Breast epithelium (tissue), 4 donors: Measurements from ENCODE around the gene SLC27A5. TPM values are rescaled to one million over a fixed set of nuclear protein-coding genes. Genes with fewer than 3 reads are reported as not detected.

ENCODE experiments used
- DNase-seq, 2 donors: peaks; one replicate each; pipeline ENCODE4 v3.0.0-alpha.2; 2019; ENCODE audit warnings: low spot score in 2 of 2
- H3K27ac ChIP-seq, 2 donors: fragments of 200-600 bp; sonication (generic) in 1 of 2; one replicate each; pipeline ENCODE4 v1.5.1; 2016 to 2019; ENCODE audit warnings: mild to moderate bottlenecking in 1 of 2
- H3K27me3 ChIP-seq, 2 donors: fragments of 200-600 bp; sonication (generic) in 1 of 2; one replicate each; pipeline versions ENCODE4 v1.5.1 to v1.6.0; 2017 to 2019; ENCODE audit warnings: control low read depth in 1 of 2, mild to moderate bottlenecking in 1 of 2
- H3K36me3 ChIP-seq: fragments of 200-600 bp; one replicate; pipeline ENCODE4 v1.5.1; 2019
- H3K4me1 ChIP-seq, 2 donors: fragments of 200-600 bp; sonication (generic); one replicate each; pipeline ENCODE4 v1.5.1; 2016 to 2019; ENCODE audit warnings: control low read depth in 1 of 2
- H3K4me3 ChIP-seq, 3 donors: fragments of 200-600 bp; sonication (generic); 1 replicate in 2 of 3; 2 replicates in 1 of 3; pipeline ENCODE4 v1.5.1; 2016 to 2019; ENCODE audit warnings: mild to moderate bottlenecking in 3 of 3, moderate library complexity in 2 of 3
- H3K9me3 ChIP-seq, 2 donors: fragments of 200-600 bp; sonication (generic) in 1 of 2; one replicate each; pipeline ENCODE4 v1.5.1; 2016 to 2019; ENCODE audit warnings: control low read depth in 1 of 2
- POLR2A ChIP-seq: fragments of 450-650 bp; IDR thresholded peaks from one replicate; pipeline ENCODE4 v1.6.1; 2016; ENCODE audit warnings: antibody characterized with exemption, mild to moderate bottlenecking, moderate library complexity
- POLR2AphosphoS5 ChIP-seq, 3 donors: sonication (generic); formaldehyde crosslinking; IDR thresholded peaks; one replicate each; pipeline ENCODE4 v1.6.1; 2017; ENCODE audit warnings: antibody characterized with exemption in 3 of 3
- intact Hi-C: fragments of 100-400 bp; cut with DNase I; formaldehyde crosslinking; loops from one replicate; pipeline ENCODE4 v1.15.1; 2023; ENCODE audit warnings: low total_unique reads
- total RNA-seq, 3 donors: library from RNA; depleted of rRNA; stranded (reverse); fragments of >200 nt; gene quantifications; one replicate each; pipeline ENCODE4 v1.1.0, GENCODE V29; 2016
- TF ChIP-seq, protein P1 (sequence below), 3 donors: fragments of 450-650 bp; IDR thresholded peaks; one replicate each; pipeline ENCODE4 v1.5.1; 2016 to 2017; ENCODE audit warnings: antibody characterized with exemption in 3 of 3, mild to moderate bottlenecking in 3 of 3, moderate library complexity in 3 of 3

SLC27A5 gene
- total RNA-seq, 3 donors from 2014 or later: 4.7 to 18.0 (median 10.7) TPM

- peak in 1 of 3 donors; percentile 29 for TF ChIP-seq POLR2AphosphoS5 (IDR thresholded peaks at IDR 0.05)
- TF ChIP-seq, protein P1, sequence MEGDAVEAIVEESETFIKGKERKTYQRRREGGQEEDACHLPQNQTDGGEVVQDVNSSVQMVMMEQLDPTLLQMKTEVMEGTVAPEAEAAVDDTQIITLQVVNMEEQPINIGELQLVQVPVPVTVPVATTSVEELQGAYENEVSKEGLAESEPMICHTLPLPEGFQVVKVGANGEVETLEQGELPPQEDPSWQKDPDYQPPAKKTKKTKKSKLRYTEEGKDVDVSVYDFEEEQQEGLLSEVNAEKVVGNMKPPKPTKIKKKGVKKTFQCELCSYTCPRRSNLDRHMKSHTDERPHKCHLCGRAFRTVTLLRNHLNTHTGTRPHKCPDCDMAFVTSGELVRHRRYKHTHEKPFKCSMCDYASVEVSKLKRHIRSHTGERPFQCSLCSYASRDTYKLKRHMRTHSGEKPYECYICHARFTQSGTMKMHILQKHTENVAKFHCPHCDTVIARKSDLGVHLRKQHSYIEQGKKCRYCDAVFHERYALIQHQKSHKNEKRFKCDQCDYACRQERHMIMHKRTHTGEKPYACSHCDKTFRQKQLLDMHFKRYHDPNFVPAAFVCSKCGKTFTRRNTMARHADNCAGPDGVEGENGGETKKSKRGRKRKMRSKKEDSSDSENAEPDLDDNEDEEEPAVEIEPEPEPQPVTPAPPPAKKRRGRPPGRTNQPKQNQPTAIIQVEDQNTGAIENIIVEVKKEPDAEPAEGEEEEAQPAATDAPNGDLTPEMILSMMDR (IDR thresholded peaks at IDR 0.05): no peak
- Histone ChIP-seq H3K27ac (peak overlapping the region; percentile 91 to 97), H3K36me3 (no peaks in the 10 kb centered on the region), H3K9me3 (no peaks in the 10 kb centered on the region), H3K4me3 (peak overlapping the region; percentile 52 to 89 (median 68)), H3K27me3 (no peaks in the 10 kb centered on the region), H3K4me1 (peaks cover 5 to 9% of the 10 kb centered on the region in 2 donors)
- DNase-seq: no peak
- intact Hi-C loops: loop anchor here (1.0 kb wide), 1 partner anchor 26 kb away; no protein-coding TSS in a partner anchor
These were observed 35.2 kb downstream of the SLC27A5 start for GRCh38 chr19:58476498-58477015.

DNA sequence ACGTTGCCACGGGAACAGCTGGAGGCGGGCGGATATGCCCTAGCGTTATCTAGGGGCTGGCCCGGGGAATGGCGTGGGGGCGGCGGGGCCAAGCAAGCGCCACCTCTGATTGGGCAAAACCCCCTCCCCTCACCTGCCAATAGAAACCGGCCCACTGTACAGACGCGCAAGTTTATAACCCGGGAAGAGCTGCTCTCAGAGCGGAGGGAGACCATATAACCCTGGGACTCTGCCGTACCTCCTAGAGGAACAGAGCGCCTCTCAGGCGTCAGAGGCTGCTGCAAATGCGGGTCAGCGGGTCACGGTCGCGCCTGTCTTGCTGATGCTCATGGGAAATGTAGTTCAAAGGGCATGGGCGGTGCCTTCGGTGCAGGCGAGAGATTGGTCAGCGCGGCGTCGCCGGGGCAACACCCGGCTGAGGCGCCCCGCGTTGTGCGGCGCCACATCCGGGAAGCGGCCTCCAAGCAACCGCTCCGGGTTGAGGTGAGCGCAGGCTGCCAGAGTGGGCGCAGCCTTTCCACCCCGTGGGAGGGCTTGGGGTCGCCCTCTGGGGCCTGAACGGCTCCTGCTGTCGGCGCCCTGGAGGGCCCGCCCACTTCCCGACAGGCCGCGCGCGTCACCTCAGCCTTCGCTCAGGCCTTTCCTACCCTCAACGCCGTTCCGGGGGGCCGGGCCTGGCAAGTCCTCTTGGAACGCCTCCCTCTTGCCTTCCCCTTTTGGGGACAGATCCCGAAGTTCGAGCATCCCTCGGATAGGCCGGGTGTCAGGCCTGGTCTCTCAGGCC is 35.9 kb downstream of the SLC27A5 start, which contains the start of gene ZNF446:
Gene ZNF446 (plus strand): TSS at position 639 of the 784 bp plus-strand sequence. CDS start 867 bp downstream, outside the sequence.
- peak within 1 kb of the TSS; percentile 52 to 89 (median 68) for H3K4me3 ChIP-seq
- intact Hi-C loops: no loop called here

DNA sequence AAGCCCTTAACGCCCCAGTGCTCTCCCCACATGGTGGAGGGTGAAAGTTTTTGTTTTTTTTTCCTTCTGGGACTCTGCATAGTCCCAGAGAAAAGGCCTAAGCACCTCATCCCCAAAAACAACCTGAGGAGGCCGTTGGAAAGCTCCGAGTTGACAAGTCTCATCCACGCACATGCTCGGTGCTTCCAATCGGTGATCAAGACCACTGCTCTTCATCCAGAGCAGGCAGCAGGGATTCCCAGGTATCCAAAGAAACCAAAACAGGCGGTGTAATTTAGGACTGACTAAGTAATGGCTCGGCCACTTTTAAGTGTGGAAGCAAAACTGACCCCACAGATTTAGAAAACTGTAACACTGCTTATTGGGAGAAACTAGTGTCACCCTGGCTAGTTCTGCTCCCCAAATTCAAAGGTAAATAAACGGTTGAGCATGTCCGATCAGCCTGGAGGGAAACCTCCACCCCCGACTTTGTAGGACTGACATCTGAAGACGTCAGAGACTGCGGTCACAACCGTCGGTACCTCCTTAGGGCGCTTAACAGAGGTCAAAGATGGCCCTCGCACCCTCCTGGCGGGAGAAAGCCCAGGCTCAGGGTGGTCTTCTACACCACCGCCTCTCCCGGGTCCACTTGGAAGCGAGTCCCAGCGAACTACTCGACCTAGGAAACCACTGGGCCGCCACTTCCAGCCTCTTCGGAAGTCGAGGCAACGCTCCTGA is 36.6 kb downstream of the SLC27A5 start:
- DNase-seq: no peak
- no peak for TF ChIP-seq POLR2AphosphoS5 (IDR thresholded peaks at IDR 0.05)
- TF ChIP-seq, protein P1 (IDR thresholded peaks at IDR 0.05): no peak
- TF ChIP-seq POLR2A: no peak

More for the DNA sequence above, 35.9 kb downstream of the SLC27A5 start, which contains the start of gene ZNF446:
- H3K36me3 ChIP-seq: no peaks in the 10 kb centered on the region
- H3K9me3 ChIP-seq: no peaks in the 10 kb centered on the region
- peak within 1 kb of the TSS; percentile 91 to 97 for H3K27ac ChIP-seq
- TF ChIP-seq, protein P1 (IDR thresholded peaks at IDR 0.05): peak in 1 of 3 donors; percentile 13
- TF ChIP-seq POLR2AphosphoS5 (IDR thresholded peaks at IDR 0.05) (peak; percentile 80 to 90 (median 83)), POLR2A (peak; percentile 53)
- H3K4me1 ChIP-seq: peaks cover 5 to 9% of the 10 kb centered on the region in 2 donors
- H3K27me3 ChIP-seq: no peaks in the 10 kb centered on the region
- peak; percentile 95 to 98 for DNase-seq

GRCh38 chr19:58474291-58474996 is 37.3 kb downstream of the SLC27A5 start:
- peaks cover 5 to 9% of the 10 kb centered on the region in 2 donors for H3K4me1 ChIP-seq
- no peak for DNase-seq
- peak overlapping the region in 1 of 2 donors; percentile 8 for H3K27ac ChIP-seq
- H3K9me3 ChIP-seq: no peaks in the 10 kb centered on the region
- no peaks in the 10 kb centered on the region for H3K27me3 ChIP-seq
- no peaks in the 10 kb centered on the region for H3K36me3 ChIP-seq
- no peak overlapping the region for H3K4me3 ChIP-seq
- TF ChIP-seq, protein P1 (IDR thresholded peaks at IDR 0.05): no peak
- TF ChIP-seq POLR2AphosphoS5 (IDR thresholded peaks at IDR 0.05) (no peak), POLR2A (no peak)
- intact Hi-C loops: no loop called here

More for the DNA sequence above, 36.6 kb downstream of the SLC27A5 start:
- Histone ChIP-seq H3K4me3 (peak overlapping the region; percentile 52 to 89 (median 68)), H3K4me1 (peaks cover 5 to 9% of the 10 kb centered on the region in 2 donors), H3K9me3 (no peaks in the 10 kb centered on the region), H3K27me3 (no peaks in the 10 kb centered on the region), H3K36me3 (no peaks in the 10 kb centered on the region), H3K27ac (peak overlapping the region; percentile 91 to 97)
- intact Hi-C loops: no loop called here
